ENCODE measurements around the gene CTCF.

DNA sequence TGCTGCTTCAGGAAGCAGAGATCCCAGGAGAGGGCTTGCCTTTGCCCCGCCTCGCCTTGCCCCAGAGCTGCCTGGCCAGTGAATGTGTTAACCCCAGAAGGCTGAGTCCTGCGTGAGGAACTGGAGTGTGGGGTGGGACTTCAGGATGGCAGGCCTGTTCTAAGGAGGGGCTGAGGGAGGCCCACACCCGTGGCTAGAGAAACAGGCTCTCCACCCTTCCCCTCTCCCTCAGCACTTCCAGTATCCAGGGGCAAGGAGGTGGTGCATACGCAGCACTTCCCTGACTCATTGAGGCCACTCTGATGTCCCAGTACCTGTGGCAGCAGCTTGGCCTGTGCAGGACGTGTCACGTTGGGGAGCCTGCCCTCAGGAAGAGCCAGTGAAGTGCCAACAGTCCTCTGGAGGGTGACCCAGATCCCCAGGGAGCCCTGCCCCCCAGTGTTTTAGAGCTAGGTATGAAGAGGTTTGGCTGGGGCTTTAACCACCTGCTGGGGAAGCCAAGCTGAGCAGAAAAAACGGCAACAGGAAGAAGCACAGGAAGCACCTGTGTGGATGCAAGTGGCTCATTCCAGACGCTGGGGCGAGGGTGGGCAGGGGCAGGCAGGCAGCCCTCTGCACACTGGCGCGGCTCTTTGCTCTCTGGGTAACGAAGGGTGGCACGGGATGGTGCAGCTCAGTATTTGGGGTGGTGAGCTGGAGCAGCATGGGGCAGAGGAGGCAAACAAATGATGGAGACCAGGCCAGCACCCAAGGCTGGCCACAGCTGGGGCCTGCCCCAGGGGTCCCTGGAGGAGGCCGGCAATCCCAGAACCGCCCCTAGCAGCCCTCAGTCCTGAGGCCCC lies 14.7 kb upstream of the CTCF start:
- TF ChIP-seq, protein P1, sequence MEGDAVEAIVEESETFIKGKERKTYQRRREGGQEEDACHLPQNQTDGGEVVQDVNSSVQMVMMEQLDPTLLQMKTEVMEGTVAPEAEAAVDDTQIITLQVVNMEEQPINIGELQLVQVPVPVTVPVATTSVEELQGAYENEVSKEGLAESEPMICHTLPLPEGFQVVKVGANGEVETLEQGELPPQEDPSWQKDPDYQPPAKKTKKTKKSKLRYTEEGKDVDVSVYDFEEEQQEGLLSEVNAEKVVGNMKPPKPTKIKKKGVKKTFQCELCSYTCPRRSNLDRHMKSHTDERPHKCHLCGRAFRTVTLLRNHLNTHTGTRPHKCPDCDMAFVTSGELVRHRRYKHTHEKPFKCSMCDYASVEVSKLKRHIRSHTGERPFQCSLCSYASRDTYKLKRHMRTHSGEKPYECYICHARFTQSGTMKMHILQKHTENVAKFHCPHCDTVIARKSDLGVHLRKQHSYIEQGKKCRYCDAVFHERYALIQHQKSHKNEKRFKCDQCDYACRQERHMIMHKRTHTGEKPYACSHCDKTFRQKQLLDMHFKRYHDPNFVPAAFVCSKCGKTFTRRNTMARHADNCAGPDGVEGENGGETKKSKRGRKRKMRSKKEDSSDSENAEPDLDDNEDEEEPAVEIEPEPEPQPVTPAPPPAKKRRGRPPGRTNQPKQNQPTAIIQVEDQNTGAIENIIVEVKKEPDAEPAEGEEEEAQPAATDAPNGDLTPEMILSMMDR (conservative IDR thresholded peaks at IDR 0.05 in 1 of 2, IDR thresholded peaks at IDR 0.05 in 1 of 2; ENCODE audit: low read depth in 1 of 2, low read length in 2 of 2), result no peak
- no peak for TF ChIP-seq EZH2 (IDR thresholded peaks at IDR 0.05; ENCODE audit: low read length, missing control alignments)
